ENCODE results near the gene PURA.

DNA sequence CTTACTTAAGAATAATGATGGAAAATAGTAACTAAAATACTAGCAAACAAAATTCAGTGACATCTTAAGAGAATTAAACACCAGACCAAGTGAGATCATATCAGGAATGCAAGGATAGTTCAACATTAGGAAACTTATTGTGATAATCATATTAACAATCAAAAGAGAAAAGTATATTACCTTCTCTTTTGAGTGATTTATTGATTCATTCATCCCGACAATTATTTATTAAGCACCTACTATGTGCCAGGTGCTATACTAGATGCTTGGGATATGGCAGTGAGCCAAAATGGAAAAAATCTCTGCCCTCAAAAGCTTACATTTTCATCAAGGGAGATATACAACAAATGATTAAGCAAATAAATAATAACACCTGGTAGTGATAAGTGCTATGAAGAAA, 23.7 kb upstream of the PURA start:
- TF ChIP-seq, protein P1, sequence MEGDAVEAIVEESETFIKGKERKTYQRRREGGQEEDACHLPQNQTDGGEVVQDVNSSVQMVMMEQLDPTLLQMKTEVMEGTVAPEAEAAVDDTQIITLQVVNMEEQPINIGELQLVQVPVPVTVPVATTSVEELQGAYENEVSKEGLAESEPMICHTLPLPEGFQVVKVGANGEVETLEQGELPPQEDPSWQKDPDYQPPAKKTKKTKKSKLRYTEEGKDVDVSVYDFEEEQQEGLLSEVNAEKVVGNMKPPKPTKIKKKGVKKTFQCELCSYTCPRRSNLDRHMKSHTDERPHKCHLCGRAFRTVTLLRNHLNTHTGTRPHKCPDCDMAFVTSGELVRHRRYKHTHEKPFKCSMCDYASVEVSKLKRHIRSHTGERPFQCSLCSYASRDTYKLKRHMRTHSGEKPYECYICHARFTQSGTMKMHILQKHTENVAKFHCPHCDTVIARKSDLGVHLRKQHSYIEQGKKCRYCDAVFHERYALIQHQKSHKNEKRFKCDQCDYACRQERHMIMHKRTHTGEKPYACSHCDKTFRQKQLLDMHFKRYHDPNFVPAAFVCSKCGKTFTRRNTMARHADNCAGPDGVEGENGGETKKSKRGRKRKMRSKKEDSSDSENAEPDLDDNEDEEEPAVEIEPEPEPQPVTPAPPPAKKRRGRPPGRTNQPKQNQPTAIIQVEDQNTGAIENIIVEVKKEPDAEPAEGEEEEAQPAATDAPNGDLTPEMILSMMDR (IDR thresholded peaks at IDR 0.05): no peak
- no peak for TF ChIP-seq POLR2A (IDR thresholded peaks at IDR 0.05)
- no peak for TF ChIP-seq POLR2AphosphoS5 (IDR thresholded peaks at IDR 0.05)
- TF ChIP-seq EP300 (IDR thresholded peaks at IDR 0.05; ENCODE audit: low read depth): no peak

Measured in transverse colon (tissue), 4 donors.